Gastrocnemius medialis (tissue), 4 donors: Measurements from ENCODE around the gene BTG1.

Experiments used
- POLR2A ChIP-seq, 2 donors: fragments of 450-650 bp; IDR thresholded peaks; one replicate each; pipeline ENCODE4 v1.6.1; 2017; ENCODE audit warnings: antibody characterized with exemption in 2 of 2, mild to moderate bottlenecking in 2 of 2, moderate library complexity in 2 of 2
- TF ChIP-seq, protein P1 (sequence below), 5 experiments: fragments of 450-650 bp in 3 of 5; fragments of 200-600 bp in 2 of 5; sonication (generic) in 2 of 5; IDR thresholded peaks in 4 of 5; conservative IDR thresholded peaks in 1 of 5; 1 replicate in 4 of 5; 2 replicates in 1 of 5; pipeline ENCODE4 v1.5.1; 2016 to 2019; ENCODE audit warnings: antibody characterized with exemption in 5 of 5, mild to moderate bottlenecking in 3 of 5, moderate library complexity in 3 of 5

DNA sequence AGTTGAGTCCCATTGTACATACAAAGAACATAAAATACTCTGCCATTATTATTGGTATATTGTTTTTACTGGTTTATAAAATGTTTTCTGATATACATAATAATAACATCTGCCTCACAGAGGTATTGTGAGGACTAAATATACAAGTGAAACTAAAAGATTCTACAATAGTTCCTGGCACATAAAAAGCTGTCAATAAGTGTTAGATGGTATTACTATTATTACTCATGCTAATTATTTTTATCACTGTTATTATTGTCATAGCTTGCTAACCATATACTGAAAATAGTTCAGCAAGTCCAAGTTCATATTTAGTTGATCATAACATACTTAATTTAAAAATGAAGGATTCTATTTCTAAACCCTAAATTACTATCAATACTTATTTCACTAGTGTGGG is 34.4 kb downstream of the BTG1 start:
- TF ChIP-seq, protein P1, sequence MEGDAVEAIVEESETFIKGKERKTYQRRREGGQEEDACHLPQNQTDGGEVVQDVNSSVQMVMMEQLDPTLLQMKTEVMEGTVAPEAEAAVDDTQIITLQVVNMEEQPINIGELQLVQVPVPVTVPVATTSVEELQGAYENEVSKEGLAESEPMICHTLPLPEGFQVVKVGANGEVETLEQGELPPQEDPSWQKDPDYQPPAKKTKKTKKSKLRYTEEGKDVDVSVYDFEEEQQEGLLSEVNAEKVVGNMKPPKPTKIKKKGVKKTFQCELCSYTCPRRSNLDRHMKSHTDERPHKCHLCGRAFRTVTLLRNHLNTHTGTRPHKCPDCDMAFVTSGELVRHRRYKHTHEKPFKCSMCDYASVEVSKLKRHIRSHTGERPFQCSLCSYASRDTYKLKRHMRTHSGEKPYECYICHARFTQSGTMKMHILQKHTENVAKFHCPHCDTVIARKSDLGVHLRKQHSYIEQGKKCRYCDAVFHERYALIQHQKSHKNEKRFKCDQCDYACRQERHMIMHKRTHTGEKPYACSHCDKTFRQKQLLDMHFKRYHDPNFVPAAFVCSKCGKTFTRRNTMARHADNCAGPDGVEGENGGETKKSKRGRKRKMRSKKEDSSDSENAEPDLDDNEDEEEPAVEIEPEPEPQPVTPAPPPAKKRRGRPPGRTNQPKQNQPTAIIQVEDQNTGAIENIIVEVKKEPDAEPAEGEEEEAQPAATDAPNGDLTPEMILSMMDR (IDR thresholded peaks at IDR 0.05 in 4 of 5, conservative IDR thresholded peaks at IDR 0.05 in 1 of 5), result no peak
- TF ChIP-seq POLR2A (IDR thresholded peaks at IDR 0.05), result no peak
